HepG2 (cell line): ENCODE data around the gene RLN3. TPM values are rescaled to one million over a fixed set of nuclear protein-coding genes. Genes with fewer than 3 reads are reported as not detected.
A peak's percentile ranks its signal among the peaks of the same experiment; 100 is the strongest.

Source experiments
- ATAC-seq: fragments of 200-7000 bp; cut with Tn5 transposase; 3 replicates; pipeline ENCODE4 v1.9.1; 2020; ENCODE audit warnings: mild to moderate bottlenecking, moderate library complexity
- BruUV-seq: library from RNA; stranded (reverse); fragments of 400-500 nt; replicated peaks from 2 replicates; lab custom pipeline; 2021; lab: Mats Ljungman, UMichigan
- CTCF ChIA-PET: fragments of 300-600 bp; formaldehyde crosslinking; extraction: SDS; loops from one replicate; lab custom pipeline; 2021; ENCODE audit warnings: low total read pairs, inconsistent platforms, low intra/inter-chr PET ratio; lab: Yijun Ruan, JAX
- POLR2A ChIA-PET: fragments of 350-600 bp; sonication (Branson Sonifier 250); formaldehyde crosslinking; loops from one replicate; lab custom pipeline; 2020; ENCODE audit warnings: antibody characterized with exemption, inconsistent platforms; lab: Yijun Ruan, JAX
- DNase-seq: peaks from one replicate; pipeline ENCODE4 v3.0.0-alpha.2; 2015; ENCODE audit warnings: low spot score
- FAIRE-seq: peaks from 3 replicates; lab custom pipeline; 2011; peaks lifted over from hg19 to GRCh38; lab: Jason Lieb, UNC
- H2AFZ ChIP-seq: one replicate; pipeline ENCODE4 v1.6.1; 2011; ENCODE audit warnings: low read length, inconsistent platforms
- H3K27ac ChIP-seq: fragments of 300-600 bp; 3 replicates; pipeline ENCODE4 v1.8.0; 2011; ENCODE audit warnings: mixed run types, mild to moderate bottlenecking, mixed read lengths, low read length, inconsistent platforms; ENCODE audit not compliant: insufficient read depth; ENCODE audit errors: extremely low read length
- H3K27me3 ChIP-seq, 2 experiments: fragments of 200-600 bp in 1 of 2; 2 replicates in 1 of 2; 3 replicates in 1 of 2; pipeline versions ENCODE4 v1.6.0 to v1.8.0; 2011; ENCODE audit warnings: low read length in 2 of 2, mild to moderate bottlenecking in 2 of 2, moderate library complexity in 2 of 2, inconsistent platforms in 1 of 2; ENCODE audit not compliant: insufficient read depth in 2 of 2, control insufficient read depth in 1 of 2
- H3K36me3 ChIP-seq, 2 experiments: fragments of 200-600 bp in 1 of 2; replicated peaks in 1 of 2; 2 replicates in 1 of 2; 3 replicates in 1 of 2; pipeline versions ENCODE4 v1.5.1 to v1.8.0; 2011; ENCODE audit warnings: low read length in 2 of 2, inconsistent platforms in 1 of 2; ENCODE audit not compliant: insufficient read depth in 2 of 2, control insufficient read depth in 1 of 2
- H3K4me1 ChIP-seq: 2 replicates; pipeline ENCODE4 v1.5.1; 2012; ENCODE audit warnings: low read length, inconsistent platforms; ENCODE audit not compliant: insufficient read depth
- H3K4me2 ChIP-seq: 2 replicates; pipeline ENCODE4 v1.6.0; 2011; ENCODE audit warnings: low read depth, low read length, inconsistent platforms
- H3K4me3 ChIP-seq, 3 experiments: fragments of 200-600 bp in 1 of 3; sonication (generic), shearing (Covaris generic) in 1 of 3; replicated peaks in 1 of 3; 2 replicates each; pipeline ENCODE4 v1.5.1; 2011 to 2016; ENCODE audit warnings: low read length in 3 of 3, inconsistent platforms in 2 of 3, low read depth in 2 of 3, mild to moderate bottlenecking in 2 of 3, control low read depth in 1 of 3, mixed read lengths in 1 of 3; ENCODE audit not compliant: insufficient read depth in 1 of 3
- H3K79me2 ChIP-seq: one replicate; pipeline ENCODE4 v1.6.1; 2011; ENCODE audit warnings: low read length, inconsistent platforms; ENCODE audit not compliant: insufficient read depth
- H3K9ac ChIP-seq: 2 replicates; pipeline ENCODE4 v1.6.0; 2011; ENCODE audit warnings: mild to moderate bottlenecking, low read depth, low read length, inconsistent platforms; ENCODE audit not compliant: insufficient read depth
- H3K9me3 ChIP-seq: 2 replicates; pipeline ENCODE4 v1.5.1; 2012; ENCODE audit warnings: mild to moderate bottlenecking, low read length
- H4K20me1 ChIP-seq: 2 replicates; pipeline ENCODE4 v1.6.0; 2011; ENCODE audit warnings: inconsistent platforms, mild to moderate bottlenecking, low read length, moderate library complexity; ENCODE audit not compliant: insufficient read depth
- AGO2 ChIP-seq: fragments of 200-400 bp; formaldehyde crosslinking; optimal IDR thresholded peaks from 2 replicates; pipeline ENCODE3; 2017; ENCODE audit warnings: mild to moderate bottlenecking, low read depth, low read length, moderate library complexity
- MAFK ChIP-seq, 2 experiments: IDR thresholded peaks in 1 of 2; conservative IDR thresholded peaks in 1 of 2; 2 replicates each; pipeline ENCODE4 v1.6.1; 2011; ENCODE audit warnings: improper control_type of control experiment in 2 of 2, low read length in 2 of 2
- TARDBP ChIP-seq: sonication (generic); formaldehyde crosslinking; IDR thresholded peaks from 2 replicates; pipeline ENCODE4 v1.8.0; 2022; ENCODE audit warnings: mild to moderate bottlenecking, missing genetic modification reagents
- YEATS4 ChIP-seq: sonication (generic); formaldehyde crosslinking; IDR thresholded peaks from 2 replicates; pipeline ENCODE4 v1.4.0; 2020; ENCODE audit warnings: missing genetic modification reagents, borderline replicate concordance
- ZKSCAN1 ChIP-seq: fragments of 150-350 bp; IDR thresholded peaks from 2 replicates; pipeline ENCODE4 v1.6.1; 2014; ENCODE audit warnings: low read length
- ZNF121 ChIP-seq: sonication (generic); formaldehyde crosslinking; IDR thresholded peaks from 2 replicates; pipeline ENCODE4 v1.5.0; 2020; ENCODE audit warnings: mild to moderate bottlenecking, missing genetic modification reagents
- WGBS: methylation state at CpG from one replicate; pipeline ENCODE4 v1.1.6; 2017; ENCODE audit warnings: low lambda C conversion rate; 5-methylcytosine and 5-hydroxymethylcytosine counted together
- in situ Hi-C: cut with HindIII; loops from 2 replicates; pipeline ENCODE4 v1.10.0; 2017; ENCODE audit warnings: low pct_unique_long_range_greater_than_20kb; ENCODE audit not compliant: extremely low pct_ligation_motif_present
- intact Hi-C: fragments of 100-400 bp; cut with micrococcal nuclease; formaldehyde crosslinking; loops from one replicate; pipeline ENCODE4 v1.10.0; 2022; ENCODE audit not compliant: unreplicated experiment
- polyA plus RNA-seq, 8 experiments: library from polyadenylated mRNA; depleted of rRNA in 3 of 8; stranded (reverse) in 7 of 8; unstranded in 1 of 8; fragments of >200 nt; fragmentation: Illumina TruSeq in 4 of 8; extraction: Trizol in 4 of 8; gene quantifications; 2 replicates each; pipeline versions ENCODE4 v1.2.1 to v1.2.3, GENCODE V29; 2011 to 2016; ENCODE audit warnings: low read depth in 4 of 8, missing spikeins in 1 of 8, mixed read lengths in 1 of 8; ENCODE audit not compliant: insufficient read depth in 1 of 8
- total RNA-seq, 5 experiments: library from RNA; depleted of rRNA; stranded (reverse); fragments of >200 nt; fragmentation: Illumina TruSeq; extraction: Trizol; gene quantifications; 2 replicates each; pipeline ENCODE4 v1.2.3, GENCODE V29; 2016; ENCODE audit warnings: low read depth in 1 of 5
- TF ChIP-seq, protein P1 (sequence below): sonication (generic); formaldehyde crosslinking; IDR thresholded peaks from 2 replicates; pipeline ENCODE4 v1.4.0; 2020; ENCODE audit warnings: missing genetic modification reagents
- TF ChIP-seq, protein P2 (sequence below): sonication (generic); formaldehyde crosslinking; IDR thresholded peaks from 2 replicates; pipeline ENCODE4 v1.4.0; 2020; ENCODE audit warnings: mild to moderate bottlenecking, missing genetic modification reagents
- TF ChIP-seq, protein P3 (sequence below): IDR thresholded peaks from 2 replicates; pipeline ENCODE4 v1.6.1; 2016; ENCODE audit warnings: missing compliant biosample characterization, missing genetic modification reagents, borderline replicate concordance
- TF ChIP-seq, protein P4 (sequence below): sonication (generic); formaldehyde crosslinking; IDR thresholded peaks from 2 replicates; pipeline ENCODE4 v1.8.0; 2023; ENCODE audit warnings: mild to moderate bottlenecking, missing genetic modification reagents

Gene RLN3
- total and polyA plus RNA-seq, 2 of the 13 experiments (the other 11 are each of a cell fraction or from before 2014, with no cell fraction given): not detected

DNA sequence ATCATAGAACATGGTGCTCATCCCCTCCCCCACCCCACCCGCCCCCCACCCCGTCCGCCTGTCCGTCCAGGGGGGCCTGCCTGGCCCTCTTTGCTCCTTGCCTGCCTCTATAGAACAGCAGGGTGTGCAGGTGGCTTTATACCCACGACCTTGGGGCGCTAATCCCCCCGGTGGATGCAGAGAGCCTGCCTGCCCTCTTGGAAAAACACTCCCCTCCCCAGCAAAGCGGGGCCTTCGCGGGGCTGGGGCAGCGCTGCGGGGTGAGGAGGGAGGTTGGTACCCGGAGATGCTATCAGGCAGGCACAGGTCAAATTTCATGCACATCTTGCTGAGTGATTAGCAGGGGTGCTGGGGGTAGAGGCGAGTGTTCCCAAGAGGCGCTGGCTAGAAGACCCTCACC is 43.8 kb upstream of the RLN3 start:
- ChIA-PET CTCF (no interaction called here), POLR2A (no interaction called here)
- Histone ChIP-seq H3K9me3 (no peaks in the 10 kb centered on the region), H3K4me3 (no peak overlapping the region), H3K9ac (no peak overlapping the region), H4K20me1 (no peaks in the 10 kb centered on the region), H3K79me2 (no peaks in the 10 kb centered on the region), H3K4me1 (peaks cover 28% of the 10 kb centered on the region), H3K4me2 (no peak overlapping the region), H3K27me3 (no peaks in the 10 kb centered on the region), H2AFZ (no peak overlapping the region), H3K27ac (no peak overlapping the region), H3K36me3 (peaks cover 6 to 16% of the 10 kb centered on the region in 2 experiments; a peak in 3 of 5 replicates)
- no peak for FAIRE-seq
- TF ChIP-seq AGO2: peak; percentile 23
- no peak for TF ChIP-seq YEATS4 (CRISPR knock-in tag)
- TF ChIP-seq, protein P1, sequence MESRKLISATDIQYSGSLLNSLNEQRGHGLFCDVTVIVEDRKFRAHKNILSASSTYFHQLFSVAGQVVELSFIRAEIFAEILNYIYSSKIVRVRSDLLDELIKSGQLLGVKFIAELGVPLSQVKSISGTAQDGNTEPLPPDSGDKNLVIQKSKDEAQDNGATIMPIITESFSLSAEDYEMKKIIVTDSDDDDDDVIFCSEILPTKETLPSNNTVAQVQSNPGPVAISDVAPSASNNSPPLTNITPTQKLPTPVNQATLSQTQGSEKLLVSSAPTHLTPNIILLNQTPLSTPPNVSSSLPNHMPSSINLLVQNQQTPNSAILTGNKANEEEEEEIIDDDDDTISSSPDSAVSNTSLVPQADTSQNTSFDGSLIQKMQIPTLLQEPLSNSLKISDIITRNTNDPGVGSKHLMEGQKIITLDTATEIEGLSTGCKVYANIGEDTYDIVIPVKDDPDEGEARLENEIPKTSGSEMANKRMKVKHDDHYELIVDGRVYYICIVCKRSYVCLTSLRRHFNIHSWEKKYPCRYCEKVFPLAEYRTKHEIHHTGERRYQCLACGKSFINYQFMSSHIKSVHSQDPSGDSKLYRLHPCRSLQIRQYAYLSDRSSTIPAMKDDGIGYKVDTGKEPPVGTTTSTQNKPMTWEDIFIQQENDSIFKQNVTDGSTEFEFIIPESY (CRISPR knock-in tag): peak; percentile 76; the same call in 1 of the 2 replicates
- TF ChIP-seq ZKSCAN1: no peak
- DNase-seq: no peak
- 86% methylated on average over 6 of the region's 15 CpGs for WGBS
- no peak for ATAC-seq
- intact Hi-C loops: no loop called here
- in situ Hi-C loops: no loop called here
- BruUV-seq: no TSS peak

DNA sequence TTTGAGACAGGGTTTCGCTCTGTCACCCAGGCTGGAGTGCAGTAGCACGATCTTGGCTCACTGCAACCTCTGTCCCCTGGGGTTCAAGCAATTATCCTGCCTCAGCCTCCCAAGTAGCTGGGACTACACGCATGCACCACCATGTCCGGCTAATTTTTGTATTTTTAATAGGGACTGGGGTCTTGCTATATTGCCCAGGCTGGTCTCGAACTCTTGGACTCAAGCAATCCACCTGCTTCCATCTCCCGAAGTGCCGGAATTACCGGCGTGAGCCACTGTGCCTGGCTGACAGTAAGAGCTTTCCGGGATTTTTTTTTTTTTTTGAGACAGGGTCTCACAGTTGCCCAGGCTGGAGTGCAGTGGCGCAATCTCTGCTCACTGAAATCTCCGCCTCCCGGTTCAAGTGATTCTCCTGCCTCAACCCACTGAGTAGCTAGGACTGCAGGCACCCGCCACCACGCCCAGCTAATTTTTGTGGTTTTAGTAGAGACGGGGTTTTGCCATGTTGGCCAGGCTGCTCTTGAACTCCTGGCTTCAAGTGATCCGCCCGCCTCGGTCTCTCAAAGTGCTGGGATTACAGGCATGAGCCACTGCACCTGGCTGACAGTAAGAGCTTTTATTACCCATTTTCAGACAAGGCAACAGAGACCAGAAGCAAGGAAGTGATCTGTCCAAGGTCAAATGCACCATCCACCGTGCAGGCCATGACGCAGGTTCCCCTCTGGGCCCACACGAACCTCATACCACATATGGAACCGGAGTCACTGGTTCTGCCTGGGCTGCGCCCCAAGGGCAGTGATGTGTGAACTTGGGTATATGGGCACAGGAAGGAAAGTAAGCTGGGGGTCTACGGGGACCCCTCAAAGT is 42.8 kb upstream of the RLN3 start:
- WGBS: 85% methylated on average over 24 of the region's 25 CpGs
- TF ChIP-seq ZNF121 (CRISPR knock-in tag) (0 out of 2 replicates have a peak, but pooled peaks have one; percentile 37), MAFK (conservative IDR thresholded peaks at IDR 0.05 in 1 of 2, IDR thresholded peaks at IDR 0.05 in 1 of 2; ENCODE audit: low read length in 2 of 2) (no peak), TARDBP (CRISPR knock-in tag) (0 out of 2 replicates have a peak, but pooled peaks have one; percentile 36)
- TF ChIP-seq, protein P2, sequence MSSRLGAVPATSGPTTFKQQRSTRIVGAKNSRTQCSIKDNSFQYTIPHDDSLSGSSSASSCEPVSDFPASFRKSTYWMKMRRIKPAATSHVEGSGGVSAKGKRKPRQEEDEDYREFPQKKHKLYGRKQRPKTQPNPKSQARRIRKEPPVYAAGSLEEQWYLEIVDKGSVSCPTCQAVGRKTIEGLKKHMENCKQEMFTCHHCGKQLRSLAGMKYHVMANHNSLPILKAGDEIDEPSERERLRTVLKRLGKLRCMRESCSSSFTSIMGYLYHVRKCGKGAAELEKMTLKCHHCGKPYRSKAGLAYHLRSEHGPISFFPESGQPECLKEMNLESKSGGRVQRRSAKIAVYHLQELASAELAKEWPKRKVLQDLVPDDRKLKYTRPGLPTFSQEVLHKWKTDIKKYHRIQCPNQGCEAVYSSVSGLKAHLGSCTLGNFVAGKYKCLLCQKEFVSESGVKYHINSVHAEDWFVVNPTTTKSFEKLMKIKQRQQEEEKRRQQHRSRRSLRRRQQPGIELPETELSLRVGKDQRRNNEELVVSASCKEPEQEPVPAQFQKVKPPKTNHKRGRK (CRISPR knock-in tag): no peak
- TF ChIP-seq, protein P3, sequence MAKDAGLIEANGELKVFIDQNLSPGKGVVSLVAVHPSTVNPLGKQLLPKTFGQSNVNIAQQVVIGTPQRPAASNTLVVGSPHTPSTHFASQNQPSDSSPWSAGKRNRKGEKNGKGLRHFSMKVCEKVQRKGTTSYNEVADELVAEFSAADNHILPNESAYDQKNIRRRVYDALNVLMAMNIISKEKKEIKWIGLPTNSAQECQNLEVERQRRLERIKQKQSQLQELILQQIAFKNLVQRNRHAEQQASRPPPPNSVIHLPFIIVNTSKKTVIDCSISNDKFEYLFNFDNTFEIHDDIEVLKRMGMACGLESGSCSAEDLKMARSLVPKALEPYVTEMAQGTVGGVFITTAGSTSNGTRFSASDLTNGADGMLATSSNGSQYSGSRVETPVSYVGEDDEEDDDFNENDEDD: no peak
- TF ChIP-seq, protein P4, sequence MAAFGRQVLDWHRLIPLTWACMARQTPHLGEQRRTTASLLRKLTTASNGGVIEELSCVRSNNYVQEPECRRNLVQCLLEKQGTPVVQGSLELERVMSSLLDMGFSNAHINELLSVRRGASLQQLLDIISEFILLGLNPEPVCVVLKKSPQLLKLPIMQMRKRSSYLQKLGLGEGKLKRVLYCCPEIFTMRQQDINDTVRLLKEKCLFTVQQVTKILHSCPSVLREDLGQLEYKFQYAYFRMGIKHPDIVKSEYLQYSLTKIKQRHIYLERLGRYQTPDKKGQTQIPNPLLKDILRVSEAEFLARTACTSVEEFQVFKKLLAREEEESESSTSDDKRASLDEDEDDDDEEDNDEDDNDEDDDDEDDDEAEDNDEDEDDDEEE: no peak

More for the DNA sequence above, 42.8 kb upstream of the RLN3 start:
- ATAC-seq (no peak; the same call in 2 of the 3 replicates), DNase-seq (peak; percentile 18), FAIRE-seq (no peak)
- Histone ChIP-seq H3K79me2 (no peaks in the 10 kb centered on the region), H4K20me1 (no peaks in the 10 kb centered on the region), H3K4me1 (peaks cover 35% of the 10 kb centered on the region), H3K27ac (peak overlapping the region; percentile 5), H3K9ac (no peak overlapping the region), H3K4me2 (no peak overlapping the region), H3K36me3 (peaks cover 6 to 16% of the 10 kb centered on the region in 2 experiments; a peak in 3 of 5 replicates), H2AFZ (no peak overlapping the region), H3K4me3 (no peak overlapping the region), H3K9me3 (no peaks in the 10 kb centered on the region), H3K27me3 (no peaks in the 10 kb centered on the region)
- POLR2A ChIA-PET: no interaction called here
- in situ Hi-C loops: no loop called here
- intact Hi-C loops: no loop called here
- CTCF ChIA-PET: no interaction called here
- BruUV-seq: no TSS peak
